Activated naive CD4-positive, alpha-beta T cell (primary cell): Measurements from ENCODE around the gene ACBD6.

Source experiments
- DNase-seq, 4 experiments: peaks; one replicate each; lab custom pipeline; 2025; lab: John Stamatoyannopoulos, UW

The ACBD6 gene

DNA sequence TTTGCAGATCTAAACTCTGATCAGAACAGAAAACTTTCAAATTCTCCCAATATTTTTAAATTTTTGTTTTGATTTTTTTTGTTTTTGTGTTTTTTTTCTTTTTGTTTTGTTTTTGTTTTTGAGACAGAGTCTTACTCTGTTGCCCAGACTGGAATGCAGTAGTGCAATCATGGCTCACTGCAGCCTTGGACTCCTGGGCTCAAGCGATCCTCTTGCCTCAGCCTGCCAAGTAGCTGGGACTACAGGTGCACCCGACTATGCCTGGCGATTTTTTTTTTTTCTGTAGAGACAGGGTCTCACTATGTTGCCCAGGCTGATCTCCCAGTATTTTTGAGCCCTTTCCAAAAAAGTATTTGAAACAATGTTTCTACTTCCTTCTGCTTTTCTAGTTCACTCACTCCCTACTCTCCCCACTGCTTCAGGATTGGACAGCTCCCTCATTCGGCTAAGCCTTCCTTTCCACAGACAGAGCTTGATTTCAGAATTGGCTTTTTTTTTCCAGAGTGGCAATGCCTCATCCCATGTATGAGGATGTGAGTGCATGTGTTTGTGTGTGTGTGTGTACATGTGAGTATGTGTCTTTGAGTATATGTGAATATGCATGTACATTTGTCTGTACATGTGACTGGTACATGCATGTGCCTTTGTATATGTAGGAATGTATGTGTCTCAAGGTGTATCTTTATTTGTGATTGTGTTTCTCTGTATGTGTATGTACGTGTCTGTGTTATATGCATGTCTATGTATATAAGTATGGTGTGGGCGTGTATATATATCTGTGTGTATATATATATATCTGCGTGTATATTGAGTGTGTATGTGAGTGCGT, 260.4 kb downstream of the ACBD6 start:
- no peak for DNase-seq

DNA sequence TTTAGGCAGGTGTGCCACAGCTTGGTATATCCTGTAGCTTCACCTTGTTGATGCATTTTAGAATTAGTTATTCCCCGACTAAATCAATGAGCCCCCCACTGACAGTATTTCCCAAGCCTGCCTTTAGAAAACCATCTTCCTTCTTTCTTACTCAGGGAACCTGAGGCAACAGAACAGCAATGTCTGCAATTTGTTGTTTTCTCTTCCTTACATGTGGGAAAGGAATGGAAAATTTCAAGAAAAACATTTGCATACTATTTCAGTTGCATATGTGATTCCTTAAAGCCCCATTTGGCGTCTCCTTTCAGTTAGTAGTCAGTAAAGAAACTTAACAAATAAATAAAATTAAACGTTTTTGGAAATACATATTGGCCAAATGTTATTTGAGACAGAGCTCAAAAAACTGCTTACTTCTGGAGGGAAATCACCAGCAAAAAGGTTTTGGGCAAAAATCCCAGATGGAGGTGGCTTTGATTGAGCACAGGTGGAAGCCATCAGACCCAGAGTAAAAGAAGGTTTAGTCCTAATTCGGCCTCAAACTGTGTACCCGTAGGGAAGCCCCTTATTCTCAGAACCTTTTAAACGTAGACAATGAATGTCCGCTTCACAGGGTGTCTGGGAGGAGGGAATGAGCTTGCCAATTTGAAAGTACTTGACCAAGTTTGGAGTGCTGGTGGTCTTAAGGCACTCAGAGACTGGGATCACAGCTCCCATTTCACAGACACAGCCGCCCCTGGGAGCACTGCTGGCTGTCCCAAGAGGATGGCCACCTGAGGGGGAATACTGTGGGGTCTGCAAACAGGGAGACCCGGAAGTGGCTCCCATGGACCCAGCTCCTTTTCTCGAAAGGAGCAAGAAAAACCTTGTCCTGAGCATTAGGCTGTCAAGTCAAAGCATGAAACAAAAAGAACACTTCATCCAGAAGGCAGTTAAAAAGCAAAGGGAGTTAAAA, 263.0 kb downstream of the ACBD6 start:
- DNase-seq: no peak

DNA sequence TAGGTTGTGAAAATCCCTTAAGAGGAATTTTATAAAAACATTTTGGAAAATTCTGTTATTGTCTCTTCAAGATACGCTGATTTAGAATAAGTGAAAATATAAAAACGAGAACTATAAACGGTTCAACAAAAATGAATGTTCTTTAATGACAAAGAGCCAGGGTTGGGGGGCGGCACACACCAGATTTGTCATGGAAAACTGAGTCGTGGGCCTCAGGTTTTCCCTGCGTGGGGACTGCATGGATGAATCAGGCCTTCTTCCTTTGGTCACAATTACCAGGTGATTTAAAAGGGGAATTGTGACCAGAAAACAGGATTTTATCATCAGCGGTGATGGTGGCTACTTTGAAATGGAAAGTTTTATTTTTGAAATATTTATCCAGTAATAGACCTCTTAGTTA, 263.7 kb downstream of the ACBD6 start:
- no peak for DNase-seq
